ENCODE data around the gene OGFR. TPM values are rescaled to one million over a fixed set of nuclear protein-coding genes. Genes with fewer than 3 reads are reported as not detected.

OGFR gene
- total RNA-seq, 1 experiment from 2014 or later: 84.7 TPM

- peak in 1 of 2 experiments; percentile 38 for TF ChIP-seq CTCF (IDR thresholded peaks at IDR 0.05; ENCODE audit: insufficient read depth in 1 of 2, low read depth in 1 of 2, low read length in 1 of 2, severe bottlenecking in 1 of 2, unreplicated experiment in 1 of 2)
- ChIA-PET CTCF (interaction anchor here (0.6 to 1.7 kb wide), 18 partner anchors 10 to 539 kb away, joined by 3 to 10 read pairs (median 5); partner anchors contain the start of gene TCFL5), POLR2A (interaction anchor here (1.0 kb wide), 1 partner anchor 28 kb away, joined by 4 read pairs; no protein-coding TSS in a partner anchor)
- Histone ChIP-seq H3K9me3 (no peaks in the 10 kb centered on the region), H3K4me1 (peaks cover 6% of the 10 kb centered on the region), H3K4me3 (ENCODE audit: low read depth, low read length) (no peak overlapping the region), H3K36me3 (ENCODE audit: control insufficient read depth, insufficient read depth, low read length) (no peaks in the 10 kb centered on the region), H3K27me3 (replicated peaks; ENCODE audit: control insufficient read depth, insufficient read depth, low read length) (no peaks in the 10 kb centered on the region)
- Mint-ChIP-seq H3K27me3 (ENCODE audit: insufficient read depth, unreplicated experiment) (no peaks in the 10 kb centered on the region), H3K4me3 (ENCODE audit: unreplicated experiment) (no peak overlapping the region), H3K27ac (ENCODE audit: unreplicated experiment) (no peak overlapping the region), H3K4me1 (ENCODE audit: low read depth, unreplicated experiment) (no peaks in the 10 kb centered on the region), H3K9me3 (ENCODE audit: unreplicated experiment) (no peaks in the 10 kb centered on the region), H3K36me3 (ENCODE audit: insufficient read depth, unreplicated experiment) (no peaks in the 10 kb centered on the region)
- intact Hi-C loops (cut with micrococcal nuclease; ENCODE audit: unreplicated experiment): no loop called here
- no TSS peak for BruUV-seq (replicated peaks)
- no peak for DNase-seq
These were observed 17.7 kb downstream of the OGFR start for GRCh38 chr20:62822239-62822787.

- peak; percentile 36 to 60 for TF ChIP-seq CTCF (IDR thresholded peaks at IDR 0.05; ENCODE audit: insufficient read depth in 1 of 2, low read depth in 1 of 2, low read length in 1 of 2, severe bottlenecking in 1 of 2, unreplicated experiment in 1 of 2)
- Histone ChIP-seq H3K4me3 (ENCODE audit: low read depth, low read length) (no peak overlapping the region), H3K9me3 (no peaks in the 10 kb centered on the region), H3K27me3 (replicated peaks; ENCODE audit: control insufficient read depth, insufficient read depth, low read length) (no peaks in the 10 kb centered on the region), H3K36me3 (ENCODE audit: control insufficient read depth, insufficient read depth, low read length) (no peaks in the 10 kb centered on the region), H3K4me1 (peaks cover 5% of the 10 kb centered on the region)
- Mint-ChIP-seq H3K4me3 (ENCODE audit: unreplicated experiment) (no peak overlapping the region), H3K27me3 (ENCODE audit: insufficient read depth, unreplicated experiment) (no peaks in the 10 kb centered on the region), H3K36me3 (ENCODE audit: insufficient read depth, unreplicated experiment) (no peaks in the 10 kb centered on the region), H3K27ac (ENCODE audit: unreplicated experiment) (peak overlapping the region; percentile 29), H3K4me1 (ENCODE audit: low read depth, unreplicated experiment) (no peaks in the 10 kb centered on the region), H3K9me3 (ENCODE audit: unreplicated experiment) (no peaks in the 10 kb centered on the region)
- ChIA-PET POLR2A (interaction anchor here (1.0 kb wide), 1 partner anchor 29 kb away, joined by 4 read pairs; no protein-coding TSS in a partner anchor), CTCF (interaction anchor here (0.6 to 1.7 kb wide), 17 partner anchors 9 to 539 kb away, joined by 3 to 10 read pairs (median 5); partner anchors contain the start of gene TCFL5)
- intact Hi-C loops (cut with micrococcal nuclease; ENCODE audit: unreplicated experiment): no loop called here
- peak; percentile 83 to 88 for DNase-seq
- BruUV-seq (replicated peaks): no TSS peak
These were observed 18.4 kb downstream of the OGFR start for GRCh38 chr20:62822788-62823651.

- Histone ChIP-seq H3K9me3 (no peaks in the 10 kb centered on the region), H3K4me3 (ENCODE audit: low read depth, low read length) (no peak overlapping the region), H3K36me3 (ENCODE audit: control insufficient read depth, insufficient read depth, low read length) (no peaks in the 10 kb centered on the region), H3K27me3 (replicated peaks; ENCODE audit: control insufficient read depth, insufficient read depth, low read length) (no peaks in the 10 kb centered on the region), H3K4me1 (peaks cover 5% of the 10 kb centered on the region)
- no peak for DNase-seq
- BruUV-seq (replicated peaks): no TSS peak
- POLR2A ChIA-PET: no interaction called here
- no peaks in the 10 kb centered on the region for H3K9me3 Mint-ChIP-seq (ENCODE audit: unreplicated experiment)
- TF ChIP-seq CTCF (IDR thresholded peaks at IDR 0.05; ENCODE audit: insufficient read depth in 1 of 2, low read depth in 1 of 2, low read length in 1 of 2, severe bottlenecking in 1 of 2, unreplicated experiment in 1 of 2): no peak
- no peaks in the 10 kb centered on the region for H3K27me3 Mint-ChIP-seq (ENCODE audit: insufficient read depth, unreplicated experiment)
- no peak overlapping the region for H3K27ac Mint-ChIP-seq (ENCODE audit: unreplicated experiment)
- H3K36me3 Mint-ChIP-seq (ENCODE audit: insufficient read depth, unreplicated experiment): no peaks in the 10 kb centered on the region
- no peaks in the 10 kb centered on the region for H3K4me1 Mint-ChIP-seq (ENCODE audit: low read depth, unreplicated experiment)
- intact Hi-C loops (cut with micrococcal nuclease; ENCODE audit: unreplicated experiment): no loop called here
- CTCF ChIA-PET: interaction anchor here (1.4 to 1.7 kb wide), 4 partner anchors 9 to 70 kb away, joined by 5 to 10 read pairs (median 6); partner anchors contain the start of gene TCFL5
- no peak overlapping the region for H3K4me3 Mint-ChIP-seq (ENCODE audit: unreplicated experiment)
These were observed 19.2 kb downstream of the OGFR start for GRCh38 chr20:62823688-62824475.

Data from Caco-2 (cell line).